ENCODE data around the gene CRTC2. TPM values are rescaled to one million over a fixed set of nuclear protein-coding genes. Genes with fewer than 3 reads are reported as not detected.

Gene CRTC2
- total RNA-seq, 2 donors from 2014 or later, result 35.5 to 40.9 TPM

DNA sequence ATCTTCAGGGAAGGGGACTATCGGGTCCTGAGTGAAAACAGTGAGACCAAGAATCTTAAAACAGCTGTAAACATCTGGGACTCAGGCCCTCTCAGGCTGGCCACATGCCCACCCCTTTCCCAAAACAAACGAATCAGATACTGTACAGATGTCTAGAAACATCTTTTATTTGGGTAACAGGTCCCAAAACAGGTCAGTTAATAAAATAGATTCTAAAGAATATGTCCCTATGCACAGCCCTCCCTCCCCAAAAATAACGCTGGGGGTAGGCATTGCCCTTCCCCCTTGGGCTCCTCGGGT lies 499 bp upstream of the CRTC2 start:
- Mint-ChIP-seq H3K36me3 (ENCODE audit: low read depth) (peaks cover 23% of the 10 kb centered on the region), H3K27ac (peak overlapping the region; percentile 96), H3K4me1 (peaks cover 35% of the 10 kb centered on the region), H3K9me3 (no peaks in the 10 kb centered on the region), H3K27me3 (ENCODE audit: insufficient read depth) (no peaks in the 10 kb centered on the region), H3K4me3 (peak overlapping the region; percentile 98)
- TF ChIP-seq, protein P1, sequence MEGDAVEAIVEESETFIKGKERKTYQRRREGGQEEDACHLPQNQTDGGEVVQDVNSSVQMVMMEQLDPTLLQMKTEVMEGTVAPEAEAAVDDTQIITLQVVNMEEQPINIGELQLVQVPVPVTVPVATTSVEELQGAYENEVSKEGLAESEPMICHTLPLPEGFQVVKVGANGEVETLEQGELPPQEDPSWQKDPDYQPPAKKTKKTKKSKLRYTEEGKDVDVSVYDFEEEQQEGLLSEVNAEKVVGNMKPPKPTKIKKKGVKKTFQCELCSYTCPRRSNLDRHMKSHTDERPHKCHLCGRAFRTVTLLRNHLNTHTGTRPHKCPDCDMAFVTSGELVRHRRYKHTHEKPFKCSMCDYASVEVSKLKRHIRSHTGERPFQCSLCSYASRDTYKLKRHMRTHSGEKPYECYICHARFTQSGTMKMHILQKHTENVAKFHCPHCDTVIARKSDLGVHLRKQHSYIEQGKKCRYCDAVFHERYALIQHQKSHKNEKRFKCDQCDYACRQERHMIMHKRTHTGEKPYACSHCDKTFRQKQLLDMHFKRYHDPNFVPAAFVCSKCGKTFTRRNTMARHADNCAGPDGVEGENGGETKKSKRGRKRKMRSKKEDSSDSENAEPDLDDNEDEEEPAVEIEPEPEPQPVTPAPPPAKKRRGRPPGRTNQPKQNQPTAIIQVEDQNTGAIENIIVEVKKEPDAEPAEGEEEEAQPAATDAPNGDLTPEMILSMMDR (conservative IDR thresholded peaks at IDR 0.05), result no peak
- Histone ChIP-seq H3K9ac (ENCODE audit: extremely low read depth, low read length, poor library complexity, severe bottlenecking) (no peak overlapping the region), H3K27me3 (ENCODE audit: control insufficient read depth, insufficient read depth, low read length, poor library complexity, severe bottlenecking) (no peaks in the 10 kb centered on the region), H3K4me3 (ENCODE audit: low read length) (no peak overlapping the region), H3K9me3 (ENCODE audit: control insufficient read depth, low read length) (no peaks in the 10 kb centered on the region), H3K36me3 (ENCODE audit: control insufficient read depth, insufficient read depth, low read length) (peaks cover 19% of the 10 kb centered on the region), H3K27ac (ENCODE audit: low read depth, low read length) (no peak overlapping the region), H3K4me1 (ENCODE audit: control insufficient read depth, insufficient read depth, low read length) (no peaks in the 10 kb centered on the region)
- no peak for DNase-seq
- WGBS, 2 experiments (ENCODE audit: insufficient coverage in 1 of 2, insufficient read length in 1 of 2), result 61 to 77% methylated on average over 3 to 4 of the region's 4 CpGs

DNA sequence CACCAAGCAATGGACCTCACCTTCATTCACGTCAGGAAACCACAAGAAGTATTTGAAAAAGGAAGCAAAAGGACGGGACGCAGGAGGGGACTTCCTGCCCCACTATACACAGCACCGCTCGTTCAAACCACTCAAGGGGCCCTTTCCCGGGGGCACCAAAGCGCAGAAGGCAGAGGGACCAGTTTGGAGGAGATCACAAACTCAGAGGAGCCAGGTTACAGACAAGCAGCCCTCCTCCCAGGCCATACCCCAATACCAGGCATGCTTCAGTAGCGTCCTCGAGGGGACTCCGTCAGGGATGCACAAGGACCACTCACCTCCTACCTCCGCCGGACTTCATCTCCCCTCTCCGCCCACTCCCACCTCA lies 685 bp downstream of the CRTC2 start:
- Histone ChIP-seq H3K4me1 (ENCODE audit: control insufficient read depth, insufficient read depth, low read length) (no peaks in the 10 kb centered on the region), H3K9ac (ENCODE audit: extremely low read depth, low read length, poor library complexity, severe bottlenecking) (peak overlapping the region; percentile 77), H3K27ac (ENCODE audit: low read depth, low read length) (peak overlapping the region; percentile 63), H3K36me3 (ENCODE audit: control insufficient read depth, insufficient read depth, low read length) (peaks cover 19% of the 10 kb centered on the region), H3K27me3 (ENCODE audit: control insufficient read depth, insufficient read depth, low read length, poor library complexity, severe bottlenecking) (no peaks in the 10 kb centered on the region), H3K4me3 (ENCODE audit: low read length) (peak overlapping the region; percentile 98), H3K9me3 (ENCODE audit: control insufficient read depth, low read length) (no peaks in the 10 kb centered on the region)
- Mint-ChIP-seq H3K27ac (peak overlapping the region; percentile 96), H3K36me3 (ENCODE audit: low read depth) (peaks cover 28% of the 10 kb centered on the region), H3K9me3 (no peaks in the 10 kb centered on the region), H3K27me3 (ENCODE audit: insufficient read depth) (no peaks in the 10 kb centered on the region), H3K4me3 (peak overlapping the region; percentile 98), H3K4me1 (peaks cover 33% of the 10 kb centered on the region)
- TF ChIP-seq, protein P1 (conservative IDR thresholded peaks at IDR 0.05), result no peak
- DNase-seq, result no peak
- WGBS, 2 experiments (ENCODE audit: insufficient coverage in 1 of 2, insufficient read length in 1 of 2), result 0% methylated on average over 5 to 13 of the region's 13 CpGs

- Histone ChIP-seq H3K4me1 (ENCODE audit: control insufficient read depth, insufficient read depth, low read length) (no peaks in the 10 kb centered on the region), H3K9ac (ENCODE audit: extremely low read depth, low read length, poor library complexity, severe bottlenecking) (peak overlapping the region; percentile 77), H3K9me3 (ENCODE audit: control insufficient read depth, low read length) (no peaks in the 10 kb centered on the region), H3K36me3 (ENCODE audit: control insufficient read depth, insufficient read depth, low read length) (peaks cover 25% of the 10 kb centered on the region), H3K4me3 (ENCODE audit: low read length) (peak overlapping the region; percentile 98), H3K27ac (ENCODE audit: low read depth, low read length) (no peak overlapping the region), H3K27me3 (ENCODE audit: control insufficient read depth, insufficient read depth, low read length, poor library complexity, severe bottlenecking) (no peaks in the 10 kb centered on the region)
- DNase-seq, result no peak
- H3K36me3 Mint-ChIP-seq (ENCODE audit: low read depth), result peaks cover 32% of the 10 kb centered on the region
- H3K27ac Mint-ChIP-seq, result peak overlapping the region; percentile 96
- WGBS, 2 experiments (ENCODE audit: insufficient coverage in 1 of 2, insufficient read length in 1 of 2), result 20 to 37% methylated on average over 2 to 5 of the region's 6 CpGs
- TF ChIP-seq, protein P1 (conservative IDR thresholded peaks at IDR 0.05), result no peak
- H3K9me3 Mint-ChIP-seq, result no peaks in the 10 kb centered on the region
- no peaks in the 10 kb centered on the region for H3K27me3 Mint-ChIP-seq (ENCODE audit: insufficient read depth)
- peaks cover 29% of the 10 kb centered on the region for H3K4me1 Mint-ChIP-seq
- peak overlapping the region; percentile 98 for H3K4me3 Mint-ChIP-seq
Measured at GRCh38 chr1:153956997-153957715, 1.3 kb downstream of the CRTC2 start.

Measured in endodermal cell (in vitro differentiated cells).